A549 (cell line): Measurements from ENCODE around the gene VPS50.

Experiments
- CTCF ChIP-seq: fragments of >200 bp; sonication (Bioruptor Twin); formaldehyde crosslinking; IDR thresholded peaks from 3 replicates; pipeline ENCODE4 v1.5.1; 2016
- MYC ChIP-seq: IDR thresholded peaks from 2 replicates; pipeline ENCODE4 v1.6.1; 2012; ENCODE audit warnings: mild to moderate bottlenecking, inconsistent platforms, low read length, improper control_type of control experiment, borderline replicate concordance
- NR3C1 ChIP-seq: fragments of >200 bp; sonication (Bioruptor Twin); formaldehyde crosslinking; IDR thresholded peaks from 3 replicates; pipeline ENCODE4 v1.6.1; 2017
- POLR2A ChIP-seq: IDR thresholded peaks from 2 replicates; pipeline ENCODE4 v1.6.1; 2012; ENCODE audit warnings: mild to moderate bottlenecking, low read length

- TF ChIP-seq CTCF (no peak), NR3C1 (no peak), POLR2A (no peak), MYC (no peak)
These were observed 127.5 kb downstream of the VPS50 start for GRCh38 chr7:93359520-93360198.
